DND-41 (cell line): Measurements from ENCODE around the gene VCL.

Experiments
- ATAC-seq: fragments of 200-7000 bp; cut with Tn5 transposase; 3 replicates; pipeline ENCODE4 v1.9.1; 2021; ENCODE audit warnings: low read depth; ENCODE audit not compliant: insufficient read depth
- DNase-seq: peaks from one replicate; pipeline ENCODE4 v3.0.0-alpha.2; 2020
- H2AFZ ChIP-seq: 2 replicates; pipeline ENCODE4 v1.6.0; 2012; ENCODE audit warnings: low read depth, low read length
- H3K27ac ChIP-seq: 2 replicates; pipeline ENCODE4 v1.5.1; 2012; ENCODE audit warnings: low read length, inconsistent platforms
- H3K27me3 ChIP-seq: fragments of 200-600 bp; sonication (generic); 2 replicates; pipeline ENCODE4 v1.6.0; 2012; ENCODE audit warnings: low read length, mild to moderate bottlenecking, inconsistent platforms; ENCODE audit not compliant: insufficient read depth, poor library complexity
- H3K36me3 ChIP-seq: 2 replicates; pipeline ENCODE4 v1.5.1; 2012; ENCODE audit warnings: low read length, inconsistent platforms; ENCODE audit not compliant: insufficient read depth
- H3K4me1 ChIP-seq: 2 replicates; pipeline ENCODE4 v1.5.1; 2012; ENCODE audit warnings: mild to moderate bottlenecking, low read length; ENCODE audit not compliant: insufficient read depth
- H3K4me2 ChIP-seq: 2 replicates; pipeline ENCODE4 v1.6.0; 2012; ENCODE audit warnings: mild to moderate bottlenecking, moderate library complexity, low read length, inconsistent platforms; ENCODE audit not compliant: insufficient read depth
- H3K4me3 ChIP-seq, 2 experiments: fragments of 200-600 bp in 1 of 2; shearing (Covaris generic) in 1 of 2; 2 replicates each; pipeline ENCODE4 v1.5.1; 2012 to 2016; ENCODE audit warnings: inconsistent platforms in 2 of 2, low read length in 2 of 2, mild to moderate bottlenecking in 2 of 2, low read depth in 1 of 2, moderate library complexity in 1 of 2
- H3K79me2 ChIP-seq: 2 replicates; pipeline ENCODE4 v1.6.0; 2012; ENCODE audit warnings: low read length, inconsistent platforms; ENCODE audit not compliant: insufficient read depth
- H3K9ac ChIP-seq: 2 replicates; pipeline ENCODE4 v1.6.0; 2012; ENCODE audit warnings: low read depth, mild to moderate bottlenecking, inconsistent platforms, low read length, moderate library complexity
- H3K9me3 ChIP-seq: 2 replicates; pipeline ENCODE4 v1.5.1; 2012; ENCODE audit warnings: low read length, moderate library complexity, mild to moderate bottlenecking, inconsistent platforms; ENCODE audit not compliant: insufficient read depth, severe bottlenecking
- H4K20me1 ChIP-seq: 2 replicates; pipeline ENCODE4 v1.6.0; 2012; ENCODE audit warnings: low read length; ENCODE audit not compliant: insufficient read depth
- CTCF ChIP-seq: IDR thresholded peaks from 2 replicates; pipeline ENCODE4 v1.5.1; 2012; ENCODE audit warnings: borderline replicate concordance, low read length, moderate library complexity, mild to moderate bottlenecking; ENCODE audit not compliant: poor library complexity, severe bottlenecking; ENCODE audit errors: extremely low read depth
- EZH2 ChIP-seq: IDR thresholded peaks from 3 replicates; pipeline ENCODE4 v1.6.1; 2012; ENCODE audit warnings: borderline replicate concordance, low read depth, mild to moderate bottlenecking, moderate library complexity, low read length, inconsistent platforms; ENCODE audit not compliant: severe bottlenecking

Gene VCL

DNA sequence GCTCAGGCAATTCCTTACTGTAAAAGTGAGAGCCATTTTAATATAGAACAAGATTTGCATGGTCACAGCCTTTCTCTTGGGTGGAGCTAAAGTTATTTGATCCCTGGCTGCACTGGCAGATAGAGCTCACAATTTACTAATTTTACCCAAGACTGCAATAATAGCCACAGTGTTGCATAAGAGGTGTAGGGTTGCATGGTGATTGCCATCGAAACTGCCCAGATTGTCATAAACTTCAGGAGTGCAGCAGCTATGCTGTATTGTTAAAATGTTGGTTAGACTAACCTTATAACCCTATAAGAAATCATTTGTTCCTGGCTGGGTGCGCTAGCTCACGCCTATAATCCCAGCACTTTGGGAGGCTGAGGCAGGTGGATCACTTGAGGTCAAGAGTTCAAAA, 50.0 kb downstream of the VCL start:
- DNase-seq = no peak
- no peak overlapping the region for H3K4me2 ChIP-seq
- H3K27ac ChIP-seq = no peak overlapping the region

DNA sequence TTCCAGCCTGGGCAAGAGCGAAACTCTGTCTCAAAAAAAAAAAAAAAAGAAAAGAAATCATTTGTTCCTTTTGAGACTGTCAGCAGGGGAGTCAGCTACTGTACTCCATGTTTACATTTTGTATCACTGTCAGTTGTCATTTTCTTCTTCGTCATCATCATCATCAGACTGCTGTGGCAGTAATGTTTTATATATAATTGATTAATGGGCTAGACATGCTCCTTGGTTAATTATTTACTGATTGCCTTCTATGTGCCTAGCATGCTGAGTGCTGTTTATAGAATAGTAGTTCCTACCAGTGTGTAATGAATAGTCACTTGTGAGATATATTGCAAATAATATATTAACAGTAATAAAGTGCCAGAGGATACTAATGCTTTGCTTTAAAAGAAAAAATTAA, 50.5 kb downstream of the VCL start:
- Histone ChIP-seq H3K36me3 (no peaks in the 10 kb centered on the region), H3K79me2 (no peaks in the 10 kb centered on the region), H3K27ac (no peak overlapping the region), H3K27me3 (no peaks in the 10 kb centered on the region), H3K9me3 (no peaks in the 10 kb centered on the region), H3K4me1 (no peaks in the 10 kb centered on the region), H4K20me1 (no peaks in the 10 kb centered on the region), H3K4me2 (no peak overlapping the region), H3K9ac (no peak overlapping the region), H3K4me3 (no peak overlapping the region), H2AFZ (no peak overlapping the region)
- TF ChIP-seq EZH2 (no peak), CTCF (no peak)
- DNase-seq (no peak), ATAC-seq (no peak)

More for the DNA sequence above, 50.0 kb downstream of the VCL start:
- TF ChIP-seq CTCF (no peak), EZH2 (no peak)
- no peaks in the 10 kb centered on the region for H3K79me2 ChIP-seq
- H3K9me3 ChIP-seq = no peaks in the 10 kb centered on the region
- no peaks in the 10 kb centered on the region for H4K20me1 ChIP-seq
- no peak overlapping the region for H3K4me3 ChIP-seq
- H2AFZ ChIP-seq = no peak overlapping the region
- H3K4me1 ChIP-seq = no peaks in the 10 kb centered on the region
- H3K9ac ChIP-seq = no peak overlapping the region
- ATAC-seq = no peak
- no peaks in the 10 kb centered on the region for H3K27me3 ChIP-seq
- no peaks in the 10 kb centered on the region for H3K36me3 ChIP-seq

GRCh38 chr10:74049955-74050354, 52.0 kb downstream of the VCL start:
- Histone ChIP-seq H3K9ac (no peak overlapping the region), H3K27me3 (no peaks in the 10 kb centered on the region), H4K20me1 (no peaks in the 10 kb centered on the region), H3K36me3 (no peaks in the 10 kb centered on the region), H3K79me2 (no peaks in the 10 kb centered on the region), H3K9me3 (no peaks in the 10 kb centered on the region), H3K27ac (no peak overlapping the region), H2AFZ (no peak overlapping the region), H3K4me3 (no peak overlapping the region), H3K4me1 (no peaks in the 10 kb centered on the region), H3K4me2 (no peak overlapping the region)
- ATAC-seq (no peak), DNase-seq (no peak)
- TF ChIP-seq CTCF = no peak
- TF ChIP-seq EZH2 = no peak

- no peaks in the 10 kb centered on the region for H3K27me3 ChIP-seq
- H3K4me2 ChIP-seq = no peak overlapping the region
- H3K4me1 ChIP-seq = no peaks in the 10 kb centered on the region
- H3K36me3 ChIP-seq = no peaks in the 10 kb centered on the region
- H4K20me1 ChIP-seq = no peaks in the 10 kb centered on the region
- H2AFZ ChIP-seq = no peak overlapping the region
- H3K4me3 ChIP-seq = no peak overlapping the region
- TF ChIP-seq EZH2 = no peak
- TF ChIP-seq CTCF = no peak
- no peaks in the 10 kb centered on the region for H3K79me2 ChIP-seq
- H3K9ac ChIP-seq = no peak overlapping the region
- ATAC-seq (no peak), DNase-seq (no peak)
- H3K27ac ChIP-seq = no peak overlapping the region
- no peaks in the 10 kb centered on the region for H3K9me3 ChIP-seq
These were observed 52.7 kb downstream of the VCL start for GRCh38 chr10:74050653-74051052.
